ENCODE data around the gene REV3L.

The REV3L gene

DNA sequence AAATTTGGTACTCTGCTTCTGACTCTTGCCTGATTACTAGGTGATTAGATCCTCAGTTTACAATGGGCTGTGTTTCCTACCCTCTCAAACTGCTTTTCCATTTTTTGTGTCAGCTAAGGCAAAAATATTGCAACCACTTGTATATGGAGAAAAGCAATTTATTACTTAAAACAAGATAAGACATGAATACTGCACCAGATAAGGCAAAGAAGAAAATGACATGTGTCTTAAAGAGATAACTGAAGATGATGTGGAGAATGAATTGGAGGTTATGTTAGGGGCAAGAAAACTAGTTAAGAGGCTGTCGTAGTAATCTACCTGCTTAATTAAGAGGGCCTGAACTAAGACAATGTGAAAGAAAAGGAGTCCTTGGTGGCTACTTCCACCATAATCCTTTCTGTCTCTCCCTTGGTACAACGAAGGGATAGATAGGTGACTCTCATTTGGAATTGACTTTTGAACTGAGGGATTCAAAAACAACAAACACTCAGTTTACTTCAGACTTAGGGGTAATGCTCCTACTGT lies 16.3 kb upstream of the REV3L start:
- no peaks in the 10 kb centered on the region for H3K4me1 ChIP-seq
- H3K9ac ChIP-seq = no peak overlapping the region
- TF ChIP-seq Cebpa-rat (IDR thresholded peaks at IDR 0.05) = no peak
- peaks cover 21% of the 10 kb centered on the region; the same call in 1 of the 2 replicates for H3K36me3 ChIP-seq
- no peaks in the 10 kb centered on the region for H3K9me3 ChIP-seq
- peaks cover 83% of the 10 kb centered on the region; the same call in 1 of the 2 replicates for H4K20me1 ChIP-seq
- no peak overlapping the region for H3K4me3 ChIP-seq
- H3K27ac ChIP-seq = no peak overlapping the region
- no peaks in the 10 kb centered on the region for H3K27me3 ChIP-seq
- H3K4me2 ChIP-seq = no peak overlapping the region

DNA sequence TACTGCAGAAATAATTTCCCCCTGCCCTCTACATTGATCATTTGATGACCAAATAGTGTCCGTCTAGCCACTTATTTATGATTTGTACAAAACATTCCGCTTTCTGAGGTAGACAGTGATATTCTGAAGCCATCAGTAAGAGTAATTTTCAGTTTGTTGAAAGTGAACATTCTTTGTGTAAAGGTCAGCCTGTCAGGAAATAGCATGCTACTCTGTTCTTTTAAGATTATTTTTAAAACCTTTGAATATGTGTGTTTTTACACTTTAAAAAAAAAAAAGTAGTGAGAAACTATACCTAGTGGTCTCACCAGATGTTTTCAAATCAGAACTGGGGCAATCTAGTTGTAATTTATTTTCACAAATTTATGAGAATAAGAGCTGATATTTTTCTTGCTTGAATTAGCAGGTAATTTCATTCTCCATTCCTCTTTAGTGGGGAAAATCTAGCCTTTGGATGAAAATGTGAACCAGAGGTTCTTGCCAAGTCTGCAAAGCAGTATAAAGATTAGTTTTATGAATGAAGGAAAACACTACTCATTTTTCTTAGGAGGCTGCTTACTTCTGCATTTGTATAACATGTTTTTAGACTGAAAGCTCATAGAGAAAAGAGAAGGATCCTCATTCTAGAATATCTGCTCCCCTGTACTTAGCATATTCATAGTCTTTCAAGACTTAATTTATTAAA lies 12.1 kb upstream of the REV3L start:
- H3K4me2 ChIP-seq = no peak overlapping the region
- H3K4me3 ChIP-seq = no peak overlapping the region
- peaks cover 2% of the 10 kb centered on the region; the same call in 1 of the 2 replicates for H3K4me1 ChIP-seq
- H3K27ac ChIP-seq = no peak overlapping the region
- peaks cover 18% of the 10 kb centered on the region; the same call in 1 of the 2 replicates for H3K36me3 ChIP-seq
- H3K9ac ChIP-seq = no peak overlapping the region
- peaks cover 76% of the 10 kb centered on the region; the same call in 1 of the 2 replicates for H4K20me1 ChIP-seq
- no peak for TF ChIP-seq Cebpa-rat (IDR thresholded peaks at IDR 0.05)
- no peaks in the 10 kb centered on the region for H3K9me3 ChIP-seq
- no peaks in the 10 kb centered on the region for H3K27me3 ChIP-seq

DNA sequence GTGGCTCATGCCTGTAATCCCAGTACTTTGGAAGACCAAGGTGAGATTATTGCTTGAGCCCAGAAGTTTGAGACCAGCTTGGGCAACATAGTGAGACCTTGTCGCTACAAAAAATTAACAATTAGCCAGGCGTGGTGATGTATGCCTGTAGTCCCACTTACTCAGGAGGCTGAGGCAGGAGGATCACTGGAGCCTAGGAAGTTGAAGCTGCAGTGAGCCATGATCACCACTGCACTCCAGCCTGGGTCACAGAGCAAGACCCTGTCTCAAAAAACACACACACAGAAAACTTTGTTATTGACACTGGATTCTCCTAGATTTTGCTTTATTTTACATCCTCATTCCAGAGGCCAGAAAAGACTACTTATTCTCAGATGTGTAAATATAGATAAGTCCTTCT lies 9.5 kb upstream of the REV3L start:
- no peak overlapping the region for H3K4me2 ChIP-seq
- peaks cover 23% of the 10 kb centered on the region for H3K4me1 ChIP-seq
- H3K36me3 ChIP-seq = peaks cover 29% of the 10 kb centered on the region
- H3K9me3 ChIP-seq = no peaks in the 10 kb centered on the region
- H3K27ac ChIP-seq = no peak overlapping the region
- H3K27me3 ChIP-seq = no peaks in the 10 kb centered on the region
- no peak overlapping the region for H3K9ac ChIP-seq
- peaks cover 67% of the 10 kb centered on the region; the same call in 1 of the 2 replicates for H4K20me1 ChIP-seq
- TF ChIP-seq Cebpa-rat (IDR thresholded peaks at IDR 0.05) = no peak
- no peak overlapping the region for H3K4me3 ChIP-seq

DNA sequence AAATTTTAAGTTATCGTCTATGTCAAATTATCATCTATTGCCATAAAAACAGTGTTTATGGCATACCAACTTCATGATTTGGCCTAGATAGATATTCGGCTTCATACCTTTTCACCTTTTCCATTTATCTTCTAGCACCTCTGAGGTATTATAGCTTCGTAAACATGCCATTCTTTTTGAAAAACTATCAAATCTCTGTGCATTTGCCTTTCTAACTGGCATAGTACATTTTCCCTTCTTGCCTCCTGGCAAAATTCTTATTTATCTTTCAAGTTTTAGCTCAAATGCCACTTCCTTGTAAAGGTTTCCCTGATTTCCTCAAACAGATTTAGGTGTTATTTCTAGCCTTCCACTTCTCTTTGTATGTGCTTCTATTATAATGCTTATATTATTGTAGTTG lies 7.0 kb upstream of the REV3L start:
- no peaks in the 10 kb centered on the region for H3K9me3 ChIP-seq
- H3K27ac ChIP-seq = no peak overlapping the region
- H3K9ac ChIP-seq = no peak overlapping the region
- no peaks in the 10 kb centered on the region for H3K27me3 ChIP-seq
- no peak overlapping the region for H3K4me3 ChIP-seq
- H3K4me2 ChIP-seq = no peak overlapping the region
- peaks cover 26% of the 10 kb centered on the region for H3K36me3 ChIP-seq
- peaks cover 47% of the 10 kb centered on the region for H3K4me1 ChIP-seq
- H4K20me1 ChIP-seq = peaks cover 46% of the 10 kb centered on the region; the same call in 1 of the 2 replicates
- no peak for TF ChIP-seq Cebpa-rat (IDR thresholded peaks at IDR 0.05)

DNA sequence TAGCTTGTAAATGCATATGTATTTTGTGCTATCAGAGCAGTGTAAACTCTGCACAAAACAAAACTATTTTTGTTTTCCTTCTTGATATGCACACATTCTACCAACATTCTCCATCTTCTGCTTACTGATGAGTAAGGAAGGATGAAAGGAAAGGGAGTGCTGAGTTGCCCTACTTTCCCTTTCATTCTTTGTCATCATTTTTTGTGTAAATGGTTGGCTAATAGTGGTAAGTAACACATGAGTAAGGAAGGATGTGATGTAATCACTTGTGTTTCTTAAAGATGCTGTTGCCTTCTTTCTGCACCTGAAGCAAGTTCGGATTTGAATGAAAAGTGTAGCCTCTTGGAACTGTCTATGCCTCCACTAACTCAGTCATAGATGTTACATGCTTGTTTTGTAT lies 4.6 kb upstream of the REV3L start:
- no peak overlapping the region for H3K9ac ChIP-seq
- peak overlapping the region; percentile 88 for H3K4me2 ChIP-seq
- H4K20me1 ChIP-seq = peaks cover 35% of the 10 kb centered on the region; the same call in 1 of the 2 replicates
- H3K36me3 ChIP-seq = peaks cover 21% of the 10 kb centered on the region
- TF ChIP-seq Cebpa-rat (IDR thresholded peaks at IDR 0.05) = no peak
- peaks cover 54% of the 10 kb centered on the region for H3K4me1 ChIP-seq
- no peaks in the 10 kb centered on the region for H3K9me3 ChIP-seq
- H3K4me3 ChIP-seq = no peak overlapping the region
- no peak overlapping the region for H3K27ac ChIP-seq
- no peaks in the 10 kb centered on the region for H3K27me3 ChIP-seq

DNA sequence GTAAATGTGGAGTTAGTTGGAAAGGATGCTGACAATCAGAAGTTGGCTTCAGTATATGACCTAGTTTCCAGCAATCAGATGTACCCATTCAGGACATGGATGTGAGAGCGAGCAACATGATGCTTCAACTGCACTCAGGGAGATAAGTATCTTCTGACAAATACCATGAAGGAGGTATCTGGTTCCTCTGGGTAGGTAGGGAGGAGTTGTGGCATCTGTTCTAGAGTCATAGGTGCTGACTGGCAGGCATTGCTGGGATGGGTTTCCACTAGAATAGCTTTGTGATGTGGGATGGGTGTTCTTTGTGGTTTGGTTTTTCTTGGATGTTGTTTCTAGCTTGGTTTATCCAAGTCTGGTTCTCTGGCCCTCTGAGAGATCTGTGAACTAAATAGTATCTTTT lies 3.9 kb upstream of the REV3L start:
- H3K27ac ChIP-seq = no peak overlapping the region
- H3K9ac ChIP-seq = no peak overlapping the region
- peaks cover 54% of the 10 kb centered on the region for H3K4me1 ChIP-seq
- H3K36me3 ChIP-seq = peaks cover 21% of the 10 kb centered on the region
- no peak overlapping the region for H3K4me3 ChIP-seq
- H3K27me3 ChIP-seq = no peaks in the 10 kb centered on the region
- H3K9me3 ChIP-seq = no peaks in the 10 kb centered on the region
- peak overlapping the region; percentile 88 for H3K4me2 ChIP-seq
- TF ChIP-seq Cebpa-rat (IDR thresholded peaks at IDR 0.05) = no peak
- peaks cover 34% of the 10 kb centered on the region; the same call in 1 of the 2 replicates for H4K20me1 ChIP-seq

DNA sequence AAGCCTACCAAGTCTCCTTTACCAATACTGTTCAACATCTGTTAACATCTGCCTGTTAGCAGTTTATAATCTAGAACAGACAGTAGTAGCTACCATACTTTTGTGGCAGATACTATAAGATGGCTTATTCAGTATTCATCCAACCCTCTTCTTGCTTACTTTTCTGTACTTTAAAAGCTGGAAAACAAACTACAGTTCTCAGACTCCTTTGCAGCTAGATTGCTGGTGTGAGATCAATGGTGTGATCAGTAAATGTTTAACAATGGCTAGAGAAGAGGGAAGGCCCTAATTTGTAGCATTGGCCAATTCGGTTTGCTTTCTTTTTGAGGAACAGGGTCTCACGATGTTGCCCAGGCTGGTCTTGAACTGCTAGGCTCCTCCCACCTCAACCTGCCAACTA lies 3.5 kb upstream of the REV3L start:
- no peak for TF ChIP-seq Cebpa-rat (IDR thresholded peaks at IDR 0.05)
- Histone ChIP-seq H3K27ac (no peak overlapping the region; the same call in 1 of the 2 replicates), H3K4me2 (peak overlapping the region; percentile 88), H3K4me3 (no peak overlapping the region), H3K36me3 (peaks cover 21% of the 10 kb centered on the region), H3K4me1 (peaks cover 56% of the 10 kb centered on the region), H3K27me3 (no peaks in the 10 kb centered on the region), H3K9ac (no peak overlapping the region), H3K9me3 (no peaks in the 10 kb centered on the region), H4K20me1 (peaks cover 34% of the 10 kb centered on the region)

DNA sequence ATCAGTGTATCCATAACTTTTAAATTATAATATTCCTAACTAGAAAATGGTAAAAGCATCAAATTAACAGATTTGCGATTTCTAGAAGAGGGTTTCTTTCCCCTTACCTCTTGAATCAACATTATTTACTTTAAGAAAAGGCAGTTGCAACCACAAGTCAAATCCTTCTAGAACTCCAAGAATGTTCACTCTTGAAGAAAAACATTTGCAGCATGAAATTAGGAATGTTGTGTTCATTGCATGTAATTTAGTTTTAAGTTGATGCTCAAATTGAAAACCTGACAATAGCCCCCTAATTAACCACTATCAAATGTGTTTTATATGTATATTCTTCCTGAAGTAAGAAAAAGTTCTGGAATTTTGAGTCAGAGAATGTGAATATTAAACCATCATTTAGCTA lies 2.3 kb upstream of the REV3L start:
- H3K27ac ChIP-seq = 0 out of 2 replicates have a peak overlapping the region, but pooled peaks have one; percentile 95
- H3K9ac ChIP-seq = no peak overlapping the region
- H3K4me3 ChIP-seq = peak overlapping the region; percentile 94; the same call in 1 of the 2 replicates
- peaks cover 67% of the 10 kb centered on the region for H3K4me1 ChIP-seq
- no peak for TF ChIP-seq Cebpa-rat (IDR thresholded peaks at IDR 0.05)
- H3K27me3 ChIP-seq = no peaks in the 10 kb centered on the region
- peaks cover 16% of the 10 kb centered on the region for H3K36me3 ChIP-seq
- no peaks in the 10 kb centered on the region for H3K9me3 ChIP-seq
- H4K20me1 ChIP-seq = peaks cover 34% of the 10 kb centered on the region
- H3K4me2 ChIP-seq = peak overlapping the region; percentile 88

DNA sequence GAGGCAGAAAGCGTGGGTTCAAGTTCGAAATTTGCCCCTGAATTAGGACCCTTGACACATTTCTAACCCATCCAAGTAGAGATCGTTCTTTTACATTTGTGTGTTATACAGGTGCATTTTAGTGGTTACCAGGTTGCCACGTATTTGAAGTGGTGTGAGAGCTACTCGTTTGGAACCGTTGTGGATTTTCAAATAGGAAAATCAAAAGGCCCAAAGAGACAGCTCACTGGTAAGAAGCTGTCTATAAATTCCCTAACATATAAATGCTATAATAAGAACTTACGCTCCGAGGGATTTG lies 1.6 kb upstream of the REV3L start:
- Histone ChIP-seq H4K20me1 (peaks cover 29% of the 10 kb centered on the region), H3K4me2 (peak overlapping the region; percentile 88), H3K4me3 (peak overlapping the region; percentile 94), H3K27me3 (no peaks in the 10 kb centered on the region), H3K4me1 (peaks cover 68% of the 10 kb centered on the region), H3K9ac (peak overlapping the region; percentile 90), H3K9me3 (no peaks in the 10 kb centered on the region), H3K36me3 (peaks cover 16% of the 10 kb centered on the region), H3K27ac (peak overlapping the region; percentile 95)
- no peak for TF ChIP-seq Cebpa-rat (IDR thresholded peaks at IDR 0.05)

Data from BLaER1 (cell line).